Endothelial cell of umbilical vein (primary cell): ENCODE data around the gene KDM4C.

Experiments used
- CTCF ChIP-seq, 2 donors: IDR thresholded peaks; 1 replicate in 1 of 2; 2 replicates in 1 of 2; pipeline ENCODE4 v1.5.1; 2011; ENCODE audit warnings: low read length in 2 of 2, mild to moderate bottlenecking in 2 of 2, moderate library complexity in 2 of 2, control low read depth in 1 of 2, inconsistent platforms in 1 of 2, low read depth in 1 of 2; ENCODE audit not compliant: insufficient read depth in 1 of 2; ENCODE audit errors: extremely low read depth in 1 of 2
- EZH2 ChIP-seq: IDR thresholded peaks from 2 replicates; pipeline ENCODE4 v1.6.1; 2012; ENCODE audit warnings: borderline replicate concordance, low read depth, mild to moderate bottlenecking, moderate library complexity, low read length, inconsistent platforms; ENCODE audit not compliant: severe bottlenecking
- JUN ChIP-seq: IDR thresholded peaks from 2 replicates; pipeline ENCODE4 v1.6.1; 2011; ENCODE audit warnings: borderline replicate concordance, low read depth; ENCODE audit not compliant: insufficient read length, insufficient read depth
- POLR2A ChIP-seq: IDR thresholded peaks from 2 replicates; pipeline ENCODE4 v1.6.1; 2012; ENCODE audit warnings: low read depth, mild to moderate bottlenecking, control low read depth, low read length

- TF ChIP-seq CTCF (IDR thresholded peaks at IDR 0.05; ENCODE audit: extremely low read depth in 1 of 2, insufficient read depth in 1 of 2, low read depth in 1 of 2, low read length in 2 of 2) (no peak), JUN (no peak), EZH2 (no peak), POLR2A (no peak)
Observed at GRCh38 chr9:7037176-7037575, 279.4 kb downstream of the KDM4C start.
